Heart left ventricle (tissue), 13 donors: ENCODE results near the gene PACSIN1.

ENCODE experiments used
- POLR2A ChIP-seq, 2 donors: fragments of 450-650 bp; IDR thresholded peaks; one replicate each; pipeline ENCODE4 v1.6.1; 2017; ENCODE audit warnings: antibody characterized with exemption in 2 of 2, mild to moderate bottlenecking in 2 of 2, moderate library complexity in 2 of 2
- TF ChIP-seq, protein P1 (sequence below), 12 donors: fragments of 200-600 bp; sonication (generic) in 4 of 12; IDR thresholded peaks; one replicate each; pipeline versions ENCODE4 v1.5.0 to v1.8.0; 2018 to 2022; ENCODE audit warnings: antibody characterized with exemption in 12 of 12, mild to moderate bottlenecking in 5 of 12
- donor health status: ischemic (EF 13 %, LVEDD 7.1; RV severe dilation, severe dysfunction).
- donor health status: DM: no; HTN: yes; CAD: no.
- donor health status: DM: no; HTN: no; CAD: no.
- donor health status: ischemic (EF 25% LVEDD 6.9; RV normal size, moderate dysfunction).
- donor health status: ischemic (EF 25% LVEDD 5.7; RV mildly dilated, moderate dysfunction).
- donor health status: ischemic (EF 35%, LVEDD 5.7; RV mildly dilated, moderate dysfunction).
- donor health status: nonischemic (EF 11% LVEDD 7.7; RV severe dilation, severe dysfunction).
- donor health status: DM: yes; HTN: yes; CAD: no.
- donor health status: PGD.
- donor health status: ischemic (EF 29% LVEDD 5.4; RV normal size, mild dysfunction).
- donor health status: nonischemic (EF 23%, LVEDD 6.1; RV moderate dilation, normal function).

DNA sequence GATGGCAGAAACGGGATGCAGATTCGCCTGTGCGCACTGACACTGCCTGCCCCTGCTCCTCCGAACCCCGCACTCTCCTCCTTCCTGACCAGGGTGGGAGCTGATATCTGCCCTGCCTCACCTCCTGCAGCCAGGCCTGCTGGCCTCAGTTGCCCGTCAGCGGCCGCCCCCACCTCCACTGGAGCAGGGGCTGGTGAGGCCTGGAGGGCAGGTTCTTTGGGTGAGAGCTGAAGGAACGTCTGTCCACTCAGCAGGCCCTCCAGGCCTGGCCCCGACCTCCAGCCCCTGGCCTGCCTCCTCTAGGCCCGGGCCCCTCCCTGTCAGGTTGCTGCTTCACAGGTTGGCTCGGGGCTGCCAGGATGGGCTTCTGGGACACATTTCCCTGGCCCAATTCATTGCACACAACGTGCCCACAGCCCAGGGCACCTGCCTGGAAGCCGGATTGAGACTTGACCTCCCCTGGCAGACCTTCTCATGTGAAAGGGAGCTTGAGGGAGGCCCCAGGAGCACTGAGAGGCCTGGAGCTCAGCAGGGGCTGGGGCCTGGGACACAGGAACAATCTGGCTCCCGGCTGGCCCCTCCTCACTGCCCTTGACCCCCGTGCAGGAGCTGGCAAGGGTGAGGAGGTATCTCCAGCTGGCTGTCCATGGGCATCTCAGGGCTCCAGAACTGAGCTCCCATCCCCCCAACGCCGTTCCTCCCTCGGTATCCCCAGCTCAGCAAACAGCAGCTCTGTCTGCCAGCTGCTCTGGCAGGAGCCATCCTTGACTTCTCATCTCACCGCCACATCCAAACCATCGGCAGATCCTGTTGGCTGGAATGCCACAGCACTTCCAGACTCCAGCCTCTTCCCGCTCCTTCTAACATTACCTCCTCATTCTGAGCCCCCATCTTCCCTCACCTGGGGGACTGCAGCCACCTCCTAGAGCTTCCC is 50.8 kb downstream of the PACSIN1 start:
- TF ChIP-seq, protein P1, sequence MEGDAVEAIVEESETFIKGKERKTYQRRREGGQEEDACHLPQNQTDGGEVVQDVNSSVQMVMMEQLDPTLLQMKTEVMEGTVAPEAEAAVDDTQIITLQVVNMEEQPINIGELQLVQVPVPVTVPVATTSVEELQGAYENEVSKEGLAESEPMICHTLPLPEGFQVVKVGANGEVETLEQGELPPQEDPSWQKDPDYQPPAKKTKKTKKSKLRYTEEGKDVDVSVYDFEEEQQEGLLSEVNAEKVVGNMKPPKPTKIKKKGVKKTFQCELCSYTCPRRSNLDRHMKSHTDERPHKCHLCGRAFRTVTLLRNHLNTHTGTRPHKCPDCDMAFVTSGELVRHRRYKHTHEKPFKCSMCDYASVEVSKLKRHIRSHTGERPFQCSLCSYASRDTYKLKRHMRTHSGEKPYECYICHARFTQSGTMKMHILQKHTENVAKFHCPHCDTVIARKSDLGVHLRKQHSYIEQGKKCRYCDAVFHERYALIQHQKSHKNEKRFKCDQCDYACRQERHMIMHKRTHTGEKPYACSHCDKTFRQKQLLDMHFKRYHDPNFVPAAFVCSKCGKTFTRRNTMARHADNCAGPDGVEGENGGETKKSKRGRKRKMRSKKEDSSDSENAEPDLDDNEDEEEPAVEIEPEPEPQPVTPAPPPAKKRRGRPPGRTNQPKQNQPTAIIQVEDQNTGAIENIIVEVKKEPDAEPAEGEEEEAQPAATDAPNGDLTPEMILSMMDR (IDR thresholded peaks at IDR 0.05) = no peak
- no peak for TF ChIP-seq POLR2A (IDR thresholded peaks at IDR 0.05)
